Activated T-helper 17 cell treated with anti-CD3 and anti-CD28 coated beads, Interleukin-2, amount 50 U/mL, for 72 hours (primary cell): ENCODE results near the gene VIPR2. TPM values are rescaled to one million over a fixed set of nuclear protein-coding genes. Genes with fewer than 3 reads are reported as not detected.
"Not testable (repeated sequence)": the region's sequence is repeated elsewhere in the genome, so short reads cannot be mapped to it uniquely, and the experiment has no call there.

Experiments
- ATAC-seq: fragments of 150-1000 bp; cut with Tn5 transposase; replicated peaks from 2 replicates; pipeline ENCODE4 v1.10.0; 2021; ENCODE audit warnings: mild to moderate bottlenecking, moderate library complexity
- H3K27ac Mint-ChIP-seq: one replicate; pipeline ENCODE4 v1.8.0; 2022; ENCODE audit warnings: mixed read lengths
- H3K27me3 Mint-ChIP-seq: one replicate; pipeline ENCODE4 v1.8.0; 2022; ENCODE audit warnings: mixed read lengths
- H3K36me3 Mint-ChIP-seq: one replicate; pipeline ENCODE4 v1.8.0; 2022; ENCODE audit warnings: low read depth, mild to moderate bottlenecking, mixed read lengths
- H3K4me1 Mint-ChIP-seq: one replicate; pipeline ENCODE4 v1.8.0; 2022; ENCODE audit warnings: mixed read lengths
- H3K4me3 Mint-ChIP-seq: one replicate; pipeline ENCODE4 v1.8.0; 2022; ENCODE audit warnings: mild to moderate bottlenecking, mixed read lengths
- H3K9me3 Mint-ChIP-seq: one replicate; pipeline ENCODE4 v1.8.0; 2022; ENCODE audit warnings: mixed read lengths
- total RNA-seq, 2 donors: library from RNA; stranded (reverse); gene quantifications; one replicate each; pipeline ENCODE4 v1.2.3, GENCODE V29; 2022

VIPR2 gene
- total RNA-seq, 2 donors from 2014 or later, result 1.2 TPM; not detected in 1

- Mint-ChIP-seq H3K36me3 (no peaks in the 10 kb centered on the region), H3K27ac (no peak overlapping the region), H3K4me3 (no peak overlapping the region), H3K9me3 (no peaks in the 10 kb centered on the region), H3K4me1 (no peaks in the 10 kb centered on the region), H3K27me3 (peaks cover 31% of the 10 kb centered on the region)
- no peak for ATAC-seq
Observed at GRCh38 chr7:159138508-159138907, 6.2 kb downstream of the VIPR2 start.

- Mint-ChIP-seq H3K9me3 (no peaks in the 10 kb centered on the region), H3K27me3 (peaks cover 27% of the 10 kb centered on the region), H3K27ac (no peak overlapping the region), H3K4me1 (no peaks in the 10 kb centered on the region), H3K4me3 (no peak overlapping the region), H3K36me3 (no peaks in the 10 kb centered on the region)
- ATAC-seq, result no peak
Observed at GRCh38 chr7:159137906-159138305, 6.8 kb downstream of the VIPR2 start.

- Mint-ChIP-seq H3K27ac (no peak overlapping the region), H3K4me1 (no peaks in the 10 kb centered on the region), H3K4me3 (no peak overlapping the region), H3K27me3 (peaks cover 22% of the 10 kb centered on the region), H3K9me3 (no peaks in the 10 kb centered on the region), H3K36me3 (no peaks in the 10 kb centered on the region)
- ATAC-seq, result no peak
Observed at GRCh38 chr7:159136846-159137245, 7.8 kb downstream of the VIPR2 start.

- H3K4me3 Mint-ChIP-seq, result no peak overlapping the region
- H3K4me1 Mint-ChIP-seq, result no peaks in the 10 kb centered on the region
- ATAC-seq, result no peak
- H3K9me3 Mint-ChIP-seq, result no peaks in the 10 kb centered on the region
- peaks cover 20% of the 10 kb centered on the region for H3K27me3 Mint-ChIP-seq
- H3K36me3 Mint-ChIP-seq, result no peaks in the 10 kb centered on the region
- H3K27ac Mint-ChIP-seq, result no peak overlapping the region
Observed at GRCh38 chr7:159136442-159136841, 8.2 kb downstream of the VIPR2 start.

GRCh38 chr7:159136013-159136412 lies 8.7 kb downstream of the VIPR2 start:
- Mint-ChIP-seq H3K9me3 (no peaks in the 10 kb centered on the region), H3K27ac (no peak overlapping the region), H3K27me3 (peaks cover 18% of the 10 kb centered on the region), H3K4me1 (no peaks in the 10 kb centered on the region), H3K4me3 (no peak overlapping the region), H3K36me3 (no peaks in the 10 kb centered on the region)
- ATAC-seq, result no peak

GRCh38 chr7:159132670-159133443 lies 11.8 kb downstream of the VIPR2 start:
- H3K4me1 Mint-ChIP-seq, H3K36me3 Mint-ChIP-seq, H3K27me3 Mint-ChIP-seq, H3K4me3 Mint-ChIP-seq, H3K9me3 Mint-ChIP-seq, H3K27ac Mint-ChIP-seq, ATAC-seq: not testable (repeated sequence)

- Mint-ChIP-seq H3K27ac (no peak overlapping the region), H3K36me3 (no peaks in the 10 kb centered on the region), H3K9me3 (no peaks in the 10 kb centered on the region), H3K27me3 (peaks cover 11% of the 10 kb centered on the region), H3K4me1 (no peaks in the 10 kb centered on the region), H3K4me3 (no peak overlapping the region)
- ATAC-seq, result no peak
Observed at GRCh38 chr7:159130820-159131219, 13.8 kb downstream of the VIPR2 start.

GRCh38 chr7:159130199-159130775 lies 14.4 kb downstream of the VIPR2 start:
- peaks cover 11% of the 10 kb centered on the region for H3K27me3 Mint-ChIP-seq
- no peak overlapping the region for H3K27ac Mint-ChIP-seq
- no peaks in the 10 kb centered on the region for H3K9me3 Mint-ChIP-seq

GRCh38 chr7:159128767-159129166 lies 15.9 kb downstream of the VIPR2 start:
- Mint-ChIP-seq H3K36me3 (no peaks in the 10 kb centered on the region), H3K27me3 (peaks cover 11% of the 10 kb centered on the region), H3K4me3 (no peak overlapping the region), H3K4me1 (no peaks in the 10 kb centered on the region), H3K9me3 (no peaks in the 10 kb centered on the region), H3K27ac (no peak overlapping the region)
- ATAC-seq, result no peak

More at GRCh38 chr7:159130199-159130775, 14.4 kb downstream of the VIPR2 start:
- ATAC-seq, result no peak
- Mint-ChIP-seq H3K4me1 (no peaks in the 10 kb centered on the region), H3K36me3 (no peaks in the 10 kb centered on the region), H3K4me3 (no peak overlapping the region)

- no peak overlapping the region for H3K4me3 Mint-ChIP-seq
- H3K4me1 Mint-ChIP-seq, result no peaks in the 10 kb centered on the region
- ATAC-seq, result no peak
- no peaks in the 10 kb centered on the region for H3K36me3 Mint-ChIP-seq
- H3K9me3 Mint-ChIP-seq, result no peaks in the 10 kb centered on the region
- H3K27me3 Mint-ChIP-seq, result peaks cover 16% of the 10 kb centered on the region
- H3K27ac Mint-ChIP-seq, result no peak overlapping the region
Observed at GRCh38 chr7:159127691-159128642, 16.7 kb downstream of the VIPR2 start.

GRCh38 chr7:159126311-159127260 lies 18.1 kb downstream of the VIPR2 start:
- Mint-ChIP-seq H3K4me3 (no peak overlapping the region), H3K9me3 (no peaks in the 10 kb centered on the region), H3K27me3 (peaks cover 16% of the 10 kb centered on the region), H3K27ac (no peak overlapping the region), H3K36me3 (no peaks in the 10 kb centered on the region), H3K4me1 (no peaks in the 10 kb centered on the region)
- ATAC-seq, result no peak

- no peaks in the 10 kb centered on the region for H3K9me3 Mint-ChIP-seq
- ATAC-seq, result no peak
- peaks cover 16% of the 10 kb centered on the region for H3K27me3 Mint-ChIP-seq
Observed at GRCh38 chr7:159125955-159126270, 18.8 kb downstream of the VIPR2 start.

GRCh38 chr7:159125104-159125954 lies 19.3 kb downstream of the VIPR2 start:
- H3K36me3 Mint-ChIP-seq, result no peaks in the 10 kb centered on the region
- ATAC-seq, result no peak
- H3K27ac Mint-ChIP-seq, result no peak overlapping the region
- no peaks in the 10 kb centered on the region for H3K4me1 Mint-ChIP-seq
- H3K4me3 Mint-ChIP-seq, result no peak overlapping the region
- H3K9me3 Mint-ChIP-seq, result no peaks in the 10 kb centered on the region
- peaks cover 16% of the 10 kb centered on the region for H3K27me3 Mint-ChIP-seq

More at GRCh38 chr7:159125955-159126270, 18.8 kb downstream of the VIPR2 start:
- Mint-ChIP-seq H3K4me1 (no peaks in the 10 kb centered on the region), H3K36me3 (no peaks in the 10 kb centered on the region), H3K4me3 (no peak overlapping the region), H3K27ac (no peak overlapping the region)
